ENCODE data around the gene HERPUD2.

GRCh38 chr7:35670856-35671569, 23.9 kb downstream of the HERPUD2 start:
- TF ChIP-seq, protein P1, sequence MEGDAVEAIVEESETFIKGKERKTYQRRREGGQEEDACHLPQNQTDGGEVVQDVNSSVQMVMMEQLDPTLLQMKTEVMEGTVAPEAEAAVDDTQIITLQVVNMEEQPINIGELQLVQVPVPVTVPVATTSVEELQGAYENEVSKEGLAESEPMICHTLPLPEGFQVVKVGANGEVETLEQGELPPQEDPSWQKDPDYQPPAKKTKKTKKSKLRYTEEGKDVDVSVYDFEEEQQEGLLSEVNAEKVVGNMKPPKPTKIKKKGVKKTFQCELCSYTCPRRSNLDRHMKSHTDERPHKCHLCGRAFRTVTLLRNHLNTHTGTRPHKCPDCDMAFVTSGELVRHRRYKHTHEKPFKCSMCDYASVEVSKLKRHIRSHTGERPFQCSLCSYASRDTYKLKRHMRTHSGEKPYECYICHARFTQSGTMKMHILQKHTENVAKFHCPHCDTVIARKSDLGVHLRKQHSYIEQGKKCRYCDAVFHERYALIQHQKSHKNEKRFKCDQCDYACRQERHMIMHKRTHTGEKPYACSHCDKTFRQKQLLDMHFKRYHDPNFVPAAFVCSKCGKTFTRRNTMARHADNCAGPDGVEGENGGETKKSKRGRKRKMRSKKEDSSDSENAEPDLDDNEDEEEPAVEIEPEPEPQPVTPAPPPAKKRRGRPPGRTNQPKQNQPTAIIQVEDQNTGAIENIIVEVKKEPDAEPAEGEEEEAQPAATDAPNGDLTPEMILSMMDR (IDR thresholded peaks at IDR 0.05), result no peak
- no peak for TF ChIP-seq POLR2A (IDR thresholded peaks at IDR 0.05)

All from heart left ventricle (tissue), 13 donors.